B cell (primary cell): ENCODE data around the gene PGBD5.

Experiments used
- CTCF ChIP-seq: fragments of 200-600 bp; IDR thresholded peaks from one replicate; pipeline ENCODE4 v1.8.0; 2022; ENCODE audit warnings: antibody characterized with exemption, mild to moderate bottlenecking
- EZH2 ChIP-seq: IDR thresholded peaks from 2 replicates; pipeline ENCODE4 v1.6.1; 2012; ENCODE audit warnings: borderline replicate concordance, low read depth, mild to moderate bottlenecking, moderate library complexity, low read length; ENCODE audit not compliant: insufficient read depth, poor library complexity, severe bottlenecking

- TF ChIP-seq CTCF = no peak
- TF ChIP-seq EZH2 = no peak
These were observed 75.8 kb downstream of the PGBD5 start for GRCh38 chr1:230350208-230350921.
